ENCODE measurements around the gene EXOC1L.
"Not testable (repeated sequence)": the region's sequence is repeated elsewhere in the genome, so short reads cannot be mapped to it uniquely, and the experiment has no call there.

The EXOC1L gene

DNA sequence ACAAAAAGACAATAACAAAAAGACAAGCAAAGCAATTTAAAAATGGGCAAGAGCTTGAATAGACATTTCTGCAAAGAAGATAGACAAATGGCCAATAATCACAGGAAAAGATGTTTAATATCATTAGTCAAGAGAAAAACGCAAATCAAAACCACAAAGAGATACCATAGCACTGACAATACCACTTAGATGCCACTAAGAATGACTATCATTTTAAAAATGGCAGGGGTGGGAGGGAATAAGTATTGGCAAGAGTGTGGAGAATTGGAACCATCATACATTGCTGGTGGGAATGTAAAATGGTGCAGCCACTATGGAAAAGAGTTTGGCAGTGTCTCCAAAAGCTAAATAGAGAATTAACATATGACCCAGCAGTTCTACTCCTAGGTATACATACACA lies 18.8 kb downstream of the EXOC1L start:
- DNase-seq (ENCODE audit: low read depth in 2 of 3, low spot score in 2 of 3), result no peak

DNA sequence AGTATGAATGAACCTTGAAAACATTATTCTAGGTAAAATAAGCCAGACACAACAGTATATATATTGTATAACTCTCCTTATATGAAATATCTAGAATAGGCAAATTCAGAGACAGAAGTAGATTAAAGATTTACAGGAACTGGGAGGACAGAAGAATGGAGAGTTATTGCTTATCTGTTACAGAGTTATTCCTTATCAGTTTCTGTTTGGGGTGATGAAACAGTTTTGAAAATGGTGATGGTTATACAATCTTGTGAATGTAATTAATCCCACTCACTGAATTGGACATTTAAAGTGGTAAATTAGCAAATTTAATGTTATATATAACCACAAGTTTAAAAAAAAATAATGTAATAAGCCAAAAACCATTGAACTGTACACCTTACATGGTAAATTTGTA lies 19.4 kb downstream of the EXOC1L start:
- no peak for DNase-seq (ENCODE audit: low read depth in 2 of 3, low spot score in 2 of 3)

- no peak for DNase-seq (ENCODE audit: low read depth in 2 of 3, low spot score in 2 of 3)
Observed at GRCh38 chr4:55840956-55841355, 21.4 kb downstream of the EXOC1L start.

DNA sequence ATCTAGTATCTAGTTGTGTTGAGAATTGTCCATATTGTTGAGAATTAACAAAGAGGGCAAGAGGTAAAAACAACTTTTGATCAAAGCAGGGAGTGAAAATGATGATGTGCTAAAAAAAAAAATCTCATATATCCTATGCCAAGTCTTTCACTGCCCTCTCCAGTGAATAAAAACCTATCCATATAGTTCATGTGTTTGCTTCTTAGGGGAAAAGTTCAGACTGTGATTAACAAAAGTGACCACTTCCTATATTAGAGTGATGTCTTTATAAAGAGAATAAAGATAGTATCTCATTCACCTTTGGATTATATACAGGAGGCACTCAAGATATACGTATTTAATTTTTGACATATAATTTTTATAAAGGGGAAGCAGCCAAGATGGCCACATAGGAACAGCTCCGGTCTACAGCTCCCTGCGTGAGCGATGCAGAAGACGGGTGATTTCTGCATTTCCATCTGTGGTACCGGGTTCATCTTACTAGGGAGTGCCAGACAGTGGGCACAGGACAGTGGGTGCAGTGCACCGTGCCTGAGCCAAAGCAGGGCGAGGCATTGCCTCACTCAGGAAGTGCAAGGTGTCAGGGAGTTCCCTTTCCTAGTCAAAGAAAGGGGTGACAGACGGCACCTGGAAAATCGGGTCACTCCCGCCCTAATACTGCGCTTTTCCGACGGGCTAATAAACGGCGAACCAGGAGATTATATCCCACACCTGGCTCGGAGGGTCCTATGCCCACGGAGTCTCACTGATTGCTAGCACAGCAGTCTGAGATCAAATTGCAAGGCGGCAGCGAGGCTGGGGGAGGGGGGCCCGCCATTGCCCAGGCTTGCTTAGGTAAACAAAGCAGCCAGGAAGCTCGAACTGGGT lies 22.0 kb downstream of the EXOC1L start:
- DNase-seq (ENCODE audit: low read depth in 2 of 3, low spot score in 2 of 3), result not testable (repeated sequence)

- not testable (repeated sequence) for DNase-seq (ENCODE audit: low read depth in 2 of 3, low spot score in 2 of 3)
Observed at GRCh38 chr4:55842312-55842711, 22.7 kb downstream of the EXOC1L start.

DNA sequence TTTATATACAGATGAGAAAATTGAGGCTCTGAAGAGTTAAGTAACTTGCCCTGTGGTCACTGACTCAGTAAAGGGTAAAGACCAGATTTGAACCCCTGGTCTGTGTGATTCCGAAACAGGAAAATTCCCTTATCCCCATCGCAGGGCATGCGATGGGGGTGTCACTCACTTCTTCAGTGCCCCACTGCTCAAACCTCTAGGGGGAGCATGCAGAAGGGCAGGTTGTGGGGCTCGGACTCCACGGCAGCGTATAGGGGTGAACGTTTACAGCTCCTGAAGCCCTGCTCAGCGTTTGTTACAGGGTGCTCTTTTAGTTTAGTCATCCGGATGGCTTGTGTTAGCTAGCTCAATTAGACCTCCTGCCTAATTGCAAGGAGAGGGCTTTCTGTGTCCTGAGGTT lies 30.1 kb downstream of the EXOC1L start:
- DNase-seq (ENCODE audit: low read depth in 2 of 3, low spot score in 2 of 3), result no peak

GRCh38 chr4:55851885-55852284 lies 32.3 kb downstream of the EXOC1L start:
- DNase-seq (ENCODE audit: low read depth in 2 of 3, low spot score in 2 of 3), result no peak

DNA sequence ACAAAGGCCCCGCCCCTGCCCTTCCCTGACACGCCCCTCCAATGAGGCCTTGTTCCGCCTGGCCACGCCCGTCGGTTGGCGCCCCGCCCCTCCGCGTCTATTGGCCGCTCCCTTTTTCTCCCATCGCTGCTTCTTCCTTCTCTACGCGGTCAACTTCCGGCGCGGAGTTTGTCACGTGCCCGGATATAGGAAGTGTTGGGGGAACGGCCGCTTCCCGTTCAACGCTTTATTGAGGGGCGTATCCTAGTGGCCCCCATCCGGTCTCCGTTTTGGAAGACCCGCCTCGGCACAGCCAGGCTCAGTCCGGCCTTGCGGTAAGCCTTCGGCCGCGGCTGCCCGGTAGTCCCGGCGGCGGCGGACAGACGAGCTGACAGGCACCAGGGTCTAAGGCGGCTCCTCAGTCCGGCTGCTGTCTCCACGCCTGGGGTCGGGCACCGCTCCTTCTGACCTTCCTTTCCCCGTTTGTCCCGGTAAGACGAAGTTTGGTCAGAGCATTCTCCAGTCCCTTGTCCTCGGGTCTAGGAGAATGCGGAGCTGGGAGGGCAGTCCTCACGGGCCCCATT lies 34.0 kb downstream of the EXOC1L start, which contains the start of gene EXOC1:
TSS of gene EXOC1 (plus strand) at position 165 of the 563 bp plus-strand sequence. CDS start 4,676 bp downstream, outside the sequence.
- DNase-seq (ENCODE audit: low read depth in 2 of 3, low spot score in 2 of 3), result peak; percentile 92 to 97 (median 94)

DNA sequence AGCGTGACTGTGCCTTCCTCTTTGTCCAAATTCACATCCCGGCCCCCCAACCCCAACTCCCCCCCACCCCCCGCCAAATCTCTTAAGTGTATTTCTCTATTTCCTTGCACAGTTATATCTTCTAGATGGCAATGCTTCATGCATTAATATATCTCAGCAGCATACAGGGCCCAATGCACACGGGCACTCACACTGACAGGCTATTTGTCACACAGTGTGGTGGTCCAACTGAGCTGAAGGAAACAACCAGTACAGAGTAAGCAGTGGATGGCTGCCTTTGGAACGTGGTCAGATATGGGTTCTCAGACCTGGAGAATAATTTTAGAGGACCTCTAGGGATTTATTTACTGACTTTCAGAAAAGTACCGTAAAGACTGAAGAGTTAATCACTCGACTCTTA lies 34.5 kb downstream of the EXOC1L start:
- no peak for DNase-seq (ENCODE audit: low read depth in 2 of 3, low spot score in 2 of 3)

DNA sequence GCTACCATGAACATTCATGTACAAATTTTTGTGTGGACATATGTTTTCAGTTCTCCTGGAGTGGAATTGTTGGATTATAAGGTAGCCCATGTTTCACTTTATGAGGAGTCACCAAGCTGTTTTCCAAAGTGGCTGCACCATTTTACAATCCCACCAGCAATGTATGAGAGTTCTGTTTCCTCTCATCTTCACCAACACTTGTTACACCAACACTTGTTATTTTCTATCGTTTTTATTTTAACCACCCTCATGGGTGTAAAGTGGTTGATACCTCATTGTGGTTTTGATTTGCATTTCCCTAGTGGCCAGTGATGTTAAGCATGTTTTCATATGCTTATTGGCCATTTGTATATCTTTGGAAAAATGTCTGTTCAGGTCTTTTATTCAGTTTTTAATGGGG lies 38.0 kb downstream of the EXOC1L start:
- no peak for DNase-seq (ENCODE audit: low read depth in 2 of 3, low spot score in 2 of 3)

DNA sequence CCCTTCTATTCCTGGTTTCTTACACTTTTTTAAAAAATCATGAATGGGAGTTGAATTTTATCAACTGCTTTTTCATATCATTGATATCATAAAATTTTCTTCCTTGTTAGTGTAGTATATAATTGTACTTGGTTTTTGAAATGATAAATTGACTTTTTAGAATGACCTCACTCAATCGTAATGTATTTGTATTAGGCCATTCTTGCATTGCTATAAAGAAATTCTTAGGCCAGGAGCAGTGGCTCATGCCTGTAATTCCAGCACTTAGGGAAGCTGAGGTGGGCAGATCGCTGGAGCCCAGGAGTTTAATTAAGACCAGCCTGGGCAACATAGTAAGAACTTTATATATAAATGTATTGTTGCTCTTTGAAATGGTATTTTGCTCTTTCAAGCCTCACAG lies 40.1 kb downstream of the EXOC1L start:
- DNase-seq (ENCODE audit: low read depth in 2 of 3, low spot score in 2 of 3), result no peak

GRCh38 chr4:55864577-55865223 lies 45.1 kb downstream of the EXOC1L start:
- no peak for DNase-seq (ENCODE audit: low read depth in 2 of 3, low spot score in 2 of 3)

- DNase-seq (ENCODE audit: low read depth in 2 of 3, low spot score in 2 of 3), result no peak
Observed at GRCh38 chr4:55865228-55865806, 45.7 kb downstream of the EXOC1L start.

- no peak for DNase-seq (ENCODE audit: low read depth in 2 of 3, low spot score in 2 of 3)
Observed at GRCh38 chr4:55866290-55866907, 46.8 kb downstream of the EXOC1L start.

- DNase-seq (ENCODE audit: low read depth in 2 of 3, low spot score in 2 of 3), result no peak
Observed at GRCh38 chr4:55866973-55867574, 47.5 kb downstream of the EXOC1L start.

DNA sequence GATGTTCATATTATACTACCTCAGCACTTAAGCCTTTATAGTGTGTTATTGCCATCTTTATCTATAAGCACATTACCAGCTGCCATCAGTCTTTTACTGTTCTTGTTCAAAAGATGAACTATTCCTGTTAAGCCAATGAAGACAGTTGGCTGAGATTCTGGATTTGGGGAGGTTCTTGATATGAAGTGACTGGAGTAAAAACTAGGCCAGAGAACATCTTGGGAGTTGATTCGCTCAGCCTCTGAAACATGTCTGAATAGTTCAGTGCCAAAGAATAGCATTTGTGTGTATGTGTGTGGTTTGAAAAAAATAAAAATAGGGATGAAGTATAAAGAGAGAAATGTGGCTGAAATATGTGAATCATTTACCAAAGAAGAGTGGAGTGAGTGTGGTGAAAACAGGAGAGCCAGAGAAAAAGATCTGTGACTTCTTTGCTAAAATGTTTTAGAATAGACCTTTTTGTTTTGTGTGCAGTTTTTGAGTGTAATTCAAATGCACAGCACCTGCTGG lies 49.0 kb downstream of the EXOC1L start:
- DNase-seq (ENCODE audit: low read depth in 2 of 3, low spot score in 2 of 3), result no peak

DNA sequence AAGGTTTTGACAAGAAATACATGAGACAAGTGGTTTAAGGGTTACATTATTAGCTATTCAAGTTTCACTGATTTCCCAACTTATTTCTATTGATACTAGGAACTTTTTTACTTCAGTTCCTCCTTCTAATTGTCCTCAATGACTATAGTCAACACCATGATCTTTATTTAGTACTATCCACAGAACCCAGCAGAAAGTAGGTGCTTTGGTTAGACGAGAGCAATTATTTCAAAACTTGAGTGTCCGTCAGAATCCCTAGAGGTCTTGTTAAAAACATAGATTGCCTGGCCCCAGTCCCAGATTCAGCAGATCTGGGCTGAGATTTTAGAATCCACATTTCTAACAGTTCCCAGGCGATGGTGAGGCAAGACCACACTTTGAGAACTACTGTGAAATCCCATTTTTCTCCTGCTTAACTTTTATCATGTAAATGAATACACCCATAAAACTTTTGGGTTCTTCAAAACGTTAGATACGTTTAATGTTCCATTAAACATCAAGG lies 51.8 kb downstream of the EXOC1L start:
- DNase-seq (ENCODE audit: low read depth in 2 of 3, low spot score in 2 of 3), result no peak

- DNase-seq (ENCODE audit: low read depth in 2 of 3, low spot score in 2 of 3), result no peak
Observed at GRCh38 chr4:55874831-55875230, 55.2 kb downstream of the EXOC1L start.

GRCh38 chr4:55876387-55876786 lies 56.8 kb downstream of the EXOC1L start:
- DNase-seq (ENCODE audit: low read depth in 2 of 3, low spot score in 2 of 3), result no peak

GRCh38 chr4:55879224-55879623 lies 59.6 kb downstream of the EXOC1L start:
- no peak for DNase-seq (ENCODE audit: low read depth in 2 of 3, low spot score in 2 of 3)
